ENCODE measurements around the gene SLC35F1.
"Not testable (repeated sequence)": the region's sequence is repeated elsewhere in the genome, so short reads cannot be mapped to it uniquely, and the experiment has no call there.

The SLC35F1 gene

GRCh38 chr6:117927866-117928265, 20.8 kb downstream of the SLC35F1 start:
- DNase-seq (ENCODE audit: low spot score): no peak

DNA sequence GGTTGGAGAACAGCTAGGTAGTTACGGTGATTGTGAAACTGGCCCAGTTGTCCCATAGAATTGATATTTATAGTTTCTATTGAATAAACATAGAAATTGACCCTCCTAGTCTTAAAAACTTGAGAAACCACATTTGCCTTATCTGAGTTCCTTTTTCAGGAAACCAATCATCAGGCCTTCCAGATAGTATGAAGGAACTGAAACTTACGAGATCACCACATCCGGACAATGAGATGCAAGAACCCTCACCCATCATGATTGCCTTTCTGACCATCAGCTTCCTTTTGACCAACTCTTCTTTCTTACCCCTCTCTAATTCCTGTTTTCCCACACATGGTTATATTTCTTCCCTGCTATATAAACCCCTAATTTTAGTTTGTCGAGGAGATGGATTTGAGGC, 21.8 kb downstream of the SLC35F1 start:
- DNase-seq (ENCODE audit: low spot score): no peak

DNA sequence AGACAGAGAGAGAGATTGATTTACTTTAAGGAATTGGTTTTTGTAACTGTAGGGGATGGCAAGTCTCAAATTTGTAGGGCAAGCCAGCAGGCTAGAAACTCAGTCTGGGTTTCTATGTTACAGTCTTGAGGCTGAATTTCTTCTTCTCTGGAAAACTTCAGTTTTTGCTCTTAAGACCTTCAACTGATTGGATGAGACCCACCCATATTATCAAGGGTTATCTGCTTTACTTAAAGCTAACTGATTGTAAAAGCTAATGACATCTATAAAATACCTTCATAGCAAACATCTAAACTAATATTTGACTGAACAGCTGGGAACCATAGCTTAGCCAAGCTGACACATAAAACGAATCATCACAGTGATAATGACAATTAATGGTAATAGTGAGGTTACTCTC, 22.4 kb downstream of the SLC35F1 start:
- no peak for DNase-seq (ENCODE audit: low spot score)

DNA sequence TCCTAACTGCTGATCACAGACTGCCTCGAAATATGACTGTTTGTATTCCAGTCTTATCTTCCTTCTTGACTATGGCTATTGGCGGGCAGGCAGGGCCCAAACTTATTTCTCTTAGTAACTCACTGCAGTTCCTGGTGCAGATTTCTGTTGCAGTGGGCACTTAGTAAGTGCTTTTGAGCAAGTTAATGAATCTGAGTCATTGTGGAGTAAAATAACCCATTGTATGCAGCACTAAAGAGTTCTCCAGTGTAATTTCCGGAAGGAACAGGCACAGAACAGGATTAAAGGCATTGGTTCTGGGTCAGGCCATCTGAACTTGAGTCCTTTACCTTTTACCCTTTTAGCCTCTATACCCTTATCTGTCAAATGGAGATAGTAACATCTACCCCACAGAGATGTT, 23.6 kb downstream of the SLC35F1 start:
- DNase-seq (ENCODE audit: low spot score): no peak

- no peak for DNase-seq (ENCODE audit: low spot score)
Measured at GRCh38 chr6:117932001-117932400, 24.9 kb downstream of the SLC35F1 start.

GRCh38 chr6:117932676-117933075, 25.6 kb downstream of the SLC35F1 start:
- no peak for DNase-seq (ENCODE audit: low spot score)

GRCh38 chr6:117933471-117933870, 26.4 kb downstream of the SLC35F1 start:
- no peak for DNase-seq (ENCODE audit: low spot score)

GRCh38 chr6:117938311-117938995, 31.4 kb downstream of the SLC35F1 start:
- no peak for DNase-seq (ENCODE audit: low spot score)

GRCh38 chr6:117947234-117947633, 40.2 kb downstream of the SLC35F1 start:
- DNase-seq (ENCODE audit: low spot score): no peak

DNA sequence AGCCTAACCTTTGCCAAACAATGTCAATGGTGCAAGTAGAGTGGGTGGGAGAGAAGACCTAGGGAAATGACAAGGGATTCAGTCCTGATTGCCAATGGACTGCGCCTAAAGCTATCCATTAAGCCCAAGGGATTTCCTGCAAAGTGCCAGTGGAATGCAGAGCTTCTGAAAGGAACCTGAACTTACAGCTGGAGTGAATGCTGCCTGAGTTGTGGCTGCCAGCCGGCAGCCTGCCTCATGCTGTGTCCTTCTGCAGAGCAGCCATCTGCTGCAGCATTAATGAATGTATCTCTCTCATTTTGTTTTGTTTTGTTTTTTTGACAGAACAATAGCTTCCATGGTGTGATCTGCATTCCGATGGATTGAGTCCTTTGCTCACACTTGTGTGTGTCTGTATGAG, 44.7 kb downstream of the SLC35F1 start:
- no peak for DNase-seq (ENCODE audit: low spot score)

GRCh38 chr6:117955684-117956256, 48.7 kb downstream of the SLC35F1 start:
- no peak for DNase-seq (ENCODE audit: low spot score)

- no peak for DNase-seq (ENCODE audit: low spot score)
Measured at GRCh38 chr6:117956386-117956785, 49.3 kb downstream of the SLC35F1 start.

GRCh38 chr6:117958536-117958935, 51.5 kb downstream of the SLC35F1 start:
- DNase-seq (ENCODE audit: low spot score): no peak

- no peak for DNase-seq (ENCODE audit: low spot score)
Measured at GRCh38 chr6:117960877-117961276, 53.8 kb downstream of the SLC35F1 start.

DNA sequence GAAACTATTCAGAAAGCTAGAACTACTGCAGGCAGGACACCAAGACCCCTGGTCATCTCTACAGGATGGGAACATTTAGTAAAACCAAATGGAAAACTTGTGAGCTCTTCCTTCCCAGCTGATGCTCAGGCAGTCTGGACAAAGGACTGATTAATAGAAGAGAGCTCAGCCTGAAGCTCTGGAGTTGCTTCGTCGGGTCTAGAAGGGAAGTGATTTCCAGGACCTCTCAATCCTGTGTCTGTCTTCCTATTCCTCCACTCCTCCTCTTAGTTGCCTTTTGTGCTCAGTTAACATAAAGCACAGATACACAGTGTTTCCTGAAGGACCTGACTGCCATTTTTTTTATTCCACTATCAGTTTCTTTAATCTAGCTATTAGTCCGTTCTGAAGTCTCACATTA, 54.2 kb downstream of the SLC35F1 start:
- DNase-seq (ENCODE audit: low spot score): no peak

DNA sequence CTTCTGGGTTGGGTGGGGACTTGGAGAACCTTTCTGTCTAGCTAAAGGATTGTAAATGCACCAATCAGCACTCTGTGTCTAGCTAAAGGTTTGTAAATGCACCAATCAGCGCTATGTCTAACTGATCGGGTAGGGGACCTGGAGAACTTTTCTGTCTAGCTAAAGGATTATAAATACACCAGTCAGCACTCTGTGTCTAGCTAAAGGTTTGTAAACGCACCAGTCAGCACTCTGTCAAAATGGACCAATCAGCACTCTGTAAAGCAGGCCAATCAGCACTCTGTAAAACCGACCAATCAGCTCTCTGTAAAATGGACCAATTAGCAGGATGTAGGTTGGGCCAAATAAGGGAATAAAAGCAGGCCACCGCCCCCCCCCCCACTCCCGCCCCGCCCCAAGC, 58.7 kb downstream of the SLC35F1 start:
- not testable (repeated sequence) for DNase-seq (ENCODE audit: low spot score)

DNA sequence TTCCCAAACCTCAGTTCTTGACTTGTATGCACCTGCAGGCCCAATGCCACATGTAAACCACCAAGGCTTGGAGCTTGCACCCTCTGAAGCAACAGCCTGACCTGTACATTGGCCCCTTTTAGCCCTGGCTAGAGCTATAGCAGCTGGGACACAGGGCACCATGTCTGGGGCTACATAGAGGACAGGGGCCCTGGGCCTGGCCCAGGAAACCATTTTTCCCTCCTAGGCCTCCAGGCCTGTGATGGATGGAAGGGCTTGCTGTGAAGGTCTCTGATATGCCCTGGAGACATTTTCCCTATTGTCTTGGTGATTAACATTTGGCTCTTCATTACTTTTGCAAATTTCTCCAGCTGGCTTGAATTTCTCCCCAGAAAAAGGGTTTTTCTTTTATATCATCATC, 64.6 kb downstream of the SLC35F1 start:
- no peak for DNase-seq (ENCODE audit: low spot score)

DNA sequence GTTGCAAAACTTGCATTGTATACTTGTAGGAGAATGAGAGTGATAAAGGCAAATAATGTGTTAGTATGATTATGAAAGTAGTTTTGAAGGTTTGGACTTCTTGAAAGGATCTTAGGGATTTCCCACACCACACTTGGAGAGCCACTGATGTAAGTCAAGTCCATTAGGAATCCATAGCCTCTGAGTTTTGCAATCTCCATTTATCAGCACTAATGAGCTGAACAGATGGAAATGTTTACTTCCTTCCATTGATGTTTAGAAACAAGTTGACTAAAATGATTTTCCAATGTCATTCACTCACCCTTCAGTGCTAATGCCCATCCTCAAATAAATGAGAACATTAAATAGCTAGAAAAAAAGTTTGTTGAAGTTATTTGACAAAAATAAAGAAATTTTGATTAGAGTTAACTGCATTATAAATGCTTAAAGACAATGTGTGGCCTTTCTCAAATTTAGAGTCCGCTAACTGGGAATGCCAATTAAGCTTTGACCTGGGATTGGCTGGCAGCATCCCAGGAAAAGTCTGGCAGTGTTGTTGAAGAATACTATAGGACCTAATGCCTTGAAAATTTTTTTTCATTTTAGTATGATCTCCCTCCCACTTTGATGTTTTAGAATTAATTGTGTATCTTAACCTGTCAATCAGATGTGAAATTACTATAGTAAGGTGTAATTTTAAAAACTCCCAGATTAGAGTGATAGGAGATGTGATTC, 68.0 kb downstream of the SLC35F1 start:
- no peak for DNase-seq (ENCODE audit: low spot score)

DNA sequence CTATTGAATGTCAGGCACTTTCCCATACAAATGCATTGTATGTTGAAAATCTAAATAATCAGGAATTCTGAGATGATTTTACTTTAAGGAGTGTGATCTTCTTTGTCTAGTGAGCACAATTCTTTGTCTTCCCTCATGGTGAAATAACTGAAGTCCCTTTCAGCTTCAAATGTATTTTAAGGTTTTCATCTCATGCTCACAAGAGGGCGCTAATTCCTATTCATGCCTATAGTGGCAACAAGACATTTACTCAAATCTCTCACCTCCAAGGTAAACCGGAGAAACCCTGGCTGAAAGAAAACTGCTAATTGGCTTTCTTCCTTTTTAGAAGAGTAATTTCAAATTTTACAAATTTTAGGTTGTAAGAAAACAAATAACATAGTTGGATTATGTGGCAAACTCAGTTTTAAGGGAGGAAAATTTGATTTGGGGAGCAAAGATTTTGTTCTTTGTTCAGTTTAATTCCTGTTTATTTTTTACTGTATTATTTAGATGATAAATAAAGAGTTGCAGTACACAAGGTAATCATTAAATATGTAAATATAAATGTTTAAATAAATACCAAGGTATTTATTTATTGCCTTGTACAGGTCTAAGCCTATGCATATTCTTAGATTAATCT, 69.1 kb downstream of the SLC35F1 start:
- DNase-seq (ENCODE audit: low spot score): no peak

DNA sequence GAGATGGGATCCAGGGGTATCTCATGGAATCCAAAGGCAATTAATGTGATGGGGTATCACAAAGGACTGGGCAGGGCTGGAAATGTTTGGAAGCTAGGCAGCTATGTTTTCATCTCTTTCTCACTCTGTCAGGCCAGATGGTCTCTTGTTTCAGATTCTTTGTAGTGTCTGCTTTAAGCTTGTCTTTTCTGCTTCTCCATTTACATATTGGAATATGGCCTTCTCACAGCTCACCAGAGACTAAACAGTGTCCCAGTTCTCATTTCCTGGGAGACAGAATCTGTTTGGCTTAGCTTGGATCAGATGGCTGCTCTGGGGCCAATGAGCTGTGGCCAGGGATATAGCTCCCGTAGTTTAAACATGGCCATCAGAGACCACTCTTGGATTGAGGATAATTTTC, 78.9 kb downstream of the SLC35F1 start:
- no peak for DNase-seq (ENCODE audit: low spot score)

- DNase-seq (ENCODE audit: low spot score): no peak
Measured at GRCh38 chr6:117986396-117986795, 79.3 kb downstream of the SLC35F1 start.

DNA sequence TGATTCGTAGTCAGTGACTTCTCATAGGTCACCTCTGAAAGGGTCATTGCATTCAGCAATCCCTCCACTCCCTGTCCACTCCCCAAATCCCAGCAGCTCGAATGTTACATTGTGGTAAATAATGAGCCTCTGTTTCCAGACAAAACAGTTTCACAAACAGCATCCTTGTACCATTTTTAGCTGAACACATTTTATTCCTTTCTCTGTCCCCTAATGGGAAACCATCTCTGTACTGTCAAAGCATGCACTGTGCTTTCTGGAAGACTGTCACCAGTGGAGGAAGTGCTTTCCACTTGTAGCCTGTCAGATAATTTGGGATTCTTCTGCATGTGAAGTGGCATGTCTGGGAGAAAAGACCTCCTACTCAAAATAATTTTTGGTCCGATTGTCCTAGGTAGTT, 82.0 kb downstream of the SLC35F1 start:
- no peak for DNase-seq (ENCODE audit: low spot score)

GRCh38 chr6:117990151-117990550, 83.1 kb downstream of the SLC35F1 start:
- DNase-seq (ENCODE audit: low spot score): no peak
